LNCaP clone FGC (cell line): ENCODE measurements around the gene KCNJ12.
"Not testable (repeated sequence)": the region's sequence is repeated elsewhere in the genome, so short reads cannot be mapped to it uniquely, and the experiment has no call there.

Source experiments
- DNase-seq: peaks from one replicate; pipeline ENCODE4 v3.0.0-alpha.2; 2011; ENCODE audit warnings: low read depth
- H3K4me3 ChIP-seq: 2 replicates; pipeline ENCODE4 v1.5.1; 2011; ENCODE audit warnings: mild to moderate bottlenecking, low read depth, low read length, control low read depth
- CTCF ChIP-seq: IDR thresholded peaks from 2 replicates; pipeline ENCODE4 v1.5.1; 2012; ENCODE audit warnings: mild to moderate bottlenecking; ENCODE audit not compliant: control insufficient read depth, insufficient read depth; ENCODE audit errors: extremely low read depth

The KCNJ12 gene

DNA sequence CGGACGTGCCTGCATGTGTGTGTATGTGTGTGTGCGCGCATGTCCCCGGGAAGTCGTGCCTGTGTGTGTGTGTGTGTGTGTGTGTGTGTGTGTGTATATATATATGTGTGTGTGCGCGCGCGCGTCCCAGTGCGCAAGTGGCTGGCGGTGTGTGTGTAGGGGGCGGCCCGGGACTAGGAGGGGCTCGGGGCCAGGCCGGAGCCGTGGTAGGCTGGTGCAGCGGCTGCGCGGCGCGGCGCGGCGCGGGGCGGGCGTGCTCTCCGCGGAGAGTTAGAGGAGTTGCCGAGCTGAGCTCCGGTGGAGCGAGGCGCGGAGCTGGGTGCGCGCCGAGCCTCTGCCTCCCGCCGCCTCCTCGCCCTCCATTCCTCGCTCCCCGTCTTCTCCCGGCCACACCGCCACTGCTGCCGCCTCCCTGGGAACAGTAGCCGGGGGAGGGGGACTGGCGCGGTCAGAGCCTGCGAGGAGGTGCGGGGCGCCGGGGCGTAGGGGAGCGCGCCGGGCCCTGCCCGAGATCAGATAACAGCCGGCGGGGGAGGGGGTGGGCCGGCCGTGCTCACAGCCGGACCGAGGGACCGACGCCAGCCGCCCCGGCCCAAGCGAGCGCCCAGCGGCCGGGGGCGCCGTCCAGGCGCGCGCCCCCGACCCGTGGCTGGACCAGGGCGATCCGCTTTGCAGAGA, at the start of gene KCNJ12:
KCNJ12 (plus strand) TSS at position 277 of the 678 bp plus-strand sequence. CDS start 38,986 bp downstream, outside the sequence.
- no peak within 1 kb of the TSS for H3K4me3 ChIP-seq
- no peak for TF ChIP-seq CTCF
- no peak for DNase-seq

GRCh38 chr17:21327921-21328320, 48.2 kb upstream of the KCNJ12 start:
- not testable (repeated sequence) for H3K4me3 ChIP-seq, DNase-seq

DNA sequence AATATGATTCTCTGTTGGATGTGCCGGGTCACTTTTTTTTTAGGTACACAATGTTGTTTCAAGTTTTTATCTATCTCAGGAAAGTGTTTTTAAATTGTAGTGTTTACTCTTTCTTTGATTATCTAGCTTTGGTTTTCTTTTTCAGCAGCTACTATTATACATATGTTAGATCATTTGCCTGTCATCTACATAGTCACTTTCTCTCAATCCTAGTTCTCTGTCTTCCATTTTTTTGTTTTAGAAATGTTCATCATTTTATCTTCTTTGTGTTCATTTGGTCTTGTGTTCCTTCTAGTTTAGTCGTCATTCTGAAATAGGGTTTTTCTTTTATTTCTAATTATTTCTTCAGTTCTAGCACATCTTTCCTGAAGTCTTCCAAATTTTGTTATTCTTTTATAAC, 47.4 kb upstream of the KCNJ12 start:
- H3K4me3 ChIP-seq, DNase-seq: not testable (repeated sequence)

GRCh38 chr17:21330436-21331160, 45.6 kb upstream of the KCNJ12 start:
- no peak for DNase-seq
- no peak overlapping the region for H3K4me3 ChIP-seq
- no peak for TF ChIP-seq CTCF

GRCh38 chr17:21336541-21337294, 39.4 kb upstream of the KCNJ12 start:
- not testable (repeated sequence) for H3K4me3 ChIP-seq, DNase-seq

GRCh38 chr17:21337981-21338625, 38.1 kb upstream of the KCNJ12 start:
- H3K4me3 ChIP-seq, DNase-seq: not testable (repeated sequence)

GRCh38 chr17:21339011-21339410, 37.1 kb upstream of the KCNJ12 start:
- H3K4me3 ChIP-seq: no peak overlapping the region
- DNase-seq: no peak
- no peak for TF ChIP-seq CTCF

GRCh38 chr17:21339571-21339970, 36.6 kb upstream of the KCNJ12 start:
- not testable (repeated sequence) for H3K4me3 ChIP-seq, DNase-seq

- DNase-seq, H3K4me3 ChIP-seq: not testable (repeated sequence)
Observed at GRCh38 chr17:21340407-21340806, 35.8 kb upstream of the KCNJ12 start.

- not testable (repeated sequence) for H3K4me3 ChIP-seq, DNase-seq
Observed at GRCh38 chr17:21341279-21341678, 34.9 kb upstream of the KCNJ12 start.

DNA sequence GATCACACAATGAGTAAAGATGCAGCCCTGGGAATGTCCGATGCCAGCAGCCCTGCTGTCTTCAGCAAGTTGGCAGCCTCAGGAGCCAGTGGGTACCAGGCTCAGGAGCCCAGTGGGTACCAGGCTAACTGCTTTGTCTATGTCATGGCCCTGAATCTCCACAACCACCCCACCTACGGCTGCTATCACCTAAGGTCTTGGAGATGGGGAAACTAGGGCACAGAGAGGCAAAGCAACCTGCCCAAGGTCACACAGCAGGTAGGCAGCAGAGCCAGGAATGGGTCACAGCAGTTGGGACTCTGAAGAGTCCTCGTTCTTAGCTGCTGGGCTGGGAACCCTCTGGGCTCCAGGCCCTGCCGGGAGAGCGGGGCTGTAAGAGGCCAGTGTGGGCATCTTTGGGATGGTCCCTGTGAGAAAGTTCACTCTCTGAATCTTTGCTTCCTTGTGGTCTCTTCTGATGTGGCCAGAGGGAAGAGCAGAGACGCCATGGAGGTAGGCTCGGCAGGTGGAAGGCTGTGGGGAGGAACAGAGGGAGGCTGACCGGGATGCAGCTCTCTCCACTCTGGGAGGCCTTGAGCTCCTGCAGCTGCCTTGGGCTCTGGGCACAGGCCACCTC, 34.1 kb upstream of the KCNJ12 start:
- H3K4me3 ChIP-seq, DNase-seq: not testable (repeated sequence)

GRCh38 chr17:21343061-21343949, 32.9 kb upstream of the KCNJ12 start:
- not testable (repeated sequence) for DNase-seq, H3K4me3 ChIP-seq

GRCh38 chr17:21344801-21345200, 31.4 kb upstream of the KCNJ12 start:
- not testable (repeated sequence) for H3K4me3 ChIP-seq, DNase-seq
